ENCODE results near the gene FGB. TPM values are rescaled to one million over a fixed set of nuclear protein-coding genes. Genes with fewer than 3 reads are reported as not detected.

FGB gene
- total and polyA plus RNA-seq, 2 of the 13 experiments (the other 11 are each of a cell fraction or from before 2014, with no cell fraction given) = 226 to 784 TPM

DNA sequence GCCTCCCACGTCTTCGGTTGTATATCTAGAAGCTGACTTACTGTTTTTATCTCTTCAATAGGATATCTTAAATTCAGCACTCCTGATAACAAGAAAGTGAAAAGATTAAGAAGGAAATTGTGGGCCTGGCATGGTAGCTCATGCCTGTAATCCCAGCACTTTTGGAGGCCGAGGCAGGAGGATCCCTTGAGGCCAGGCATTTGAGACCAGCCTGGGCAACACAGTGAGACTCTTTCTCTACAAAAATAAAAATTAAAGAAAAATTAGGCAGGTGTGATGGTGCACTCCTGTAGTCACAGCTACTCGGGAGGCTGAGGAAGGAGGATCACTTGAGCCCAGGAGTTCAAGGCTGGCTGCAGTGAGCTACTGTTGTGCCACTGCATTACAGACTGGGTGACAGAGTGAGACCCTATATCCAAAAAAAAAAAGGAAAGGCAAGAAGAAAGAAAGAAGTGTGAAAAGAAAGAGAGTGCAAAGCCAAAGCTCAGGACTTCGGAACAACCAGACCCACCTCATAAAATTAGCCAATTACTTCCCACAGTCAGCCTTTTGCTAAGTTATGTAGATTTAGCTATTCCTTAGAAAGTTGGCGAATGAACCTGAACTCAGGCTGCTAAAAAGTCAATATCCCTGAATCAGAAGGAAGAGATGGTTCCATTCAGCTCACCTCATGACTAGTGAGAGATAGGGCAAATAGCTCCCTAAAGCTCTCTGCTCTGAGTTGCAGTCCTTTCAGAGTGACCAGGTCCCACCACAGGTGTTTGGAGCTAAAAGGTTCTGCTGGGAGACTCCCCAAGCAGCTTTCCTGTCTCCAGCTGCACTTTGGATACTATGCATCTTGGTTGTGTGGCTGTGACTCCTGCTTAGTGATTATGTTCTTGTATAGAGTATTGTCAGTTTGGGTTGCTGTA lies 40.5 kb downstream of the FGB start (continued):
- TF ChIP-seq, protein P1, sequence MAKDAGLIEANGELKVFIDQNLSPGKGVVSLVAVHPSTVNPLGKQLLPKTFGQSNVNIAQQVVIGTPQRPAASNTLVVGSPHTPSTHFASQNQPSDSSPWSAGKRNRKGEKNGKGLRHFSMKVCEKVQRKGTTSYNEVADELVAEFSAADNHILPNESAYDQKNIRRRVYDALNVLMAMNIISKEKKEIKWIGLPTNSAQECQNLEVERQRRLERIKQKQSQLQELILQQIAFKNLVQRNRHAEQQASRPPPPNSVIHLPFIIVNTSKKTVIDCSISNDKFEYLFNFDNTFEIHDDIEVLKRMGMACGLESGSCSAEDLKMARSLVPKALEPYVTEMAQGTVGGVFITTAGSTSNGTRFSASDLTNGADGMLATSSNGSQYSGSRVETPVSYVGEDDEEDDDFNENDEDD (CRISPR knock-in tag; IDR thresholded peaks at IDR 0.05; ENCODE audit: borderline replicate concordance) = no peak
- no peak for TF ChIP-seq KLF15 (CRISPR knock-in tag; IDR thresholded peaks at IDR 0.05; ENCODE audit: borderline replicate concordance)
- peak; percentile 43; the same call in 1 of the 2 replicates for TF ChIP-seq KLF12 (CRISPR knock-in tag; IDR thresholded peaks at IDR 0.05; ENCODE audit: borderline replicate concordance)
- no peak for TF ChIP-seq RERE (CRISPR knock-in tag; IDR thresholded peaks at IDR 0.05; ENCODE audit: low read depth)
- TF ChIP-seq JARID2 (CRISPR knock-in tag; IDR thresholded peaks at IDR 0.05; ENCODE audit: insufficient replicate concordance) = no peak
- TF ChIP-seq XBP1 (CRISPR knock-in tag; IDR thresholded peaks at IDR 0.05) = no peak
- TF ChIP-seq MATR3 (CRISPR knock-in tag; IDR thresholded peaks at IDR 0.05) = no peak
- no peak for TF ChIP-seq SMAD3 (CRISPR knock-in tag; IDR thresholded peaks at IDR 0.05)
- TF ChIP-seq, protein P2, sequence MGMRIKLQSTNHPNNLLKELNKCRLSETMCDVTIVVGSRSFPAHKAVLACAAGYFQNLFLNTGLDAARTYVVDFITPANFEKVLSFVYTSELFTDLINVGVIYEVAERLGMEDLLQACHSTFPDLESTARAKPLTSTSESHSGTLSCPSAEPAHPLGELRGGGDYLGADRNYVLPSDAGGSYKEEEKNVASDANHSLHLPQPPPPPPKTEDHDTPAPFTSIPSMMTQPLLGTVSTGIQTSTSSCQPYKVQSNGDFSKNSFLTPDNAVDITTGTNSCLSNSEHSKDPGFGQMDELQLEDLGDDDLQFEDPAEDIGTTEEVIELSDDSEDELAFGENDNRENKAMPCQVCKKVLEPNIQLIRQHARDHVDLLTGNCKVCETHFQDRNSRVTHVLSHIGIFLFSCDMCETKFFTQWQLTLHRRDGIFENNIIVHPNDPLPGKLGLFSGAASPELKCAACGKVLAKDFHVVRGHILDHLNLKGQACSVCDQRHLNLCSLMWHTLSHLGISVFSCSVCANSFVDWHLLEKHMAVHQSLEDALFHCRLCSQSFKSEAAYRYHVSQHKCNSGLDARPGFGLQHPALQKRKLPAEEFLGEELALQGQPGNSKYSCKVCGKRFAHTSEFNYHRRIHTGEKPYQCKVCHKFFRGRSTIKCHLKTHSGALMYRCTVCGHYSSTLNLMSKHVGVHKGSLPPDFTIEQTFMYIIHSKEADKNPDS (CRISPR knock-in tag; IDR thresholded peaks at IDR 0.05) = no peak
- TF ChIP-seq RAD21 (CRISPR knock-in tag; IDR thresholded peaks at IDR 0.05) = no peak
- peak; percentile 19; the same call in 1 of the 2 replicates for TF ChIP-seq ZMYM3 (CRISPR knock-in tag; IDR thresholded peaks at IDR 0.05)
- TF ChIP-seq, protein P3, sequence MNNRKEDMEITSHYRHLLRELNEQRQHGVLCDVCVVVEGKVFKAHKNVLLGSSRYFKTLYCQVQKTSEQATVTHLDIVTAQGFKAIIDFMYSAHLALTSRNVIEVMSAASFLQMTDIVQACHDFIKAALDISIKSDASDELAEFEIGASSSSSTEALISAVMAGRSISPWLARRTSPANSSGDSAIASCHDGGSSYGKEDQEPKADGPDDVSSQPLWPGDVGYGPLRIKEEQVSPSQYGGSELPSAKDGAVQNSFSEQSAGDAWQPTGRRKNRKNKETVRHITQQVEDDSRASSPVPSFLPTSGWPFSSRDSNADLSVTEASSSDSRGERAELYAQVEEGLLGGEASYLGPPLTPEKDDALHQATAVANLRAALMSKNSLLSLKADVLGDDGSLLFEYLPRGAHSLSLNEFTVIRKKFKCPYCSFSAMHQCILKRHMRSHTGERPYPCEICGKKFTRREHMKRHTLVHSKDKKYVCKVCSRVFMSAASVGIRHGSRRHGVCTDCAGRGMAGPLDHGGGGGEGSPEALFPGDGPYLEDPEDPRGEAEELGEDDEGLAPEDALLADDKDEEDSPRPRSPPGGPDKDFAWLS (CRISPR knock-in tag; IDR thresholded peaks at IDR 0.05; ENCODE audit: borderline replicate concordance) = no peak
- no peak for TF ChIP-seq ZNF7 (CRISPR knock-in tag; IDR thresholded peaks at IDR 0.05)
- TF ChIP-seq ZIK1 (CRISPR knock-in tag; IDR thresholded peaks at IDR 0.05; ENCODE audit: borderline replicate concordance, low read depth) = no peak
- no peak for TF ChIP-seq KLF13 (CRISPR knock-in tag; IDR thresholded peaks at IDR 0.05)
- peak; percentile 51; the same call in 1 of the 2 replicates for TF ChIP-seq POLR2G (IDR thresholded peaks at IDR 0.05; ENCODE audit: low read depth, low read length)
